Liver (tissue), 3 donors: ENCODE measurements around the gene OTUD1.

ENCODE experiments used
- EGR1 ChIP-seq, 2 donors: IDR thresholded peaks; 2 replicates each; pipeline ENCODE4 v1.6.1; 2016 to 2018; ENCODE audit warnings: antibody characterized with exemption in 2 of 2, low read depth in 2 of 2
- FOXA1 ChIP-seq: IDR thresholded peaks from 2 replicates; pipeline ENCODE4 v1.6.1; 2016; ENCODE audit warnings: antibody characterized with exemption
- GABPA ChIP-seq, 2 donors: IDR thresholded peaks in 1 of 2; conservative IDR thresholded peaks in 1 of 2; 2 replicates each; pipeline ENCODE4 v1.6.1; 2016; ENCODE audit warnings: antibody characterized with exemption in 2 of 2, mild to moderate bottlenecking in 1 of 2, moderate library complexity in 1 of 2
- HNF4A ChIP-seq, 2 donors: conservative IDR thresholded peaks; 2 replicates each; pipeline ENCODE4 v1.6.1; 2016; ENCODE audit warnings: antibody characterized with exemption in 2 of 2, mild to moderate bottlenecking in 2 of 2
- NR2F2 ChIP-seq: IDR thresholded peaks from 2 replicates; pipeline ENCODE4 v1.6.1; 2016; ENCODE audit warnings: antibody characterized with exemption
- RAD21 ChIP-seq, 2 donors: IDR thresholded peaks; 2 replicates each; pipeline ENCODE4 v1.6.1; 2016; ENCODE audit warnings: antibody characterized with exemption in 2 of 2, mild to moderate bottlenecking in 2 of 2
- RXRA ChIP-seq, 2 donors: IDR thresholded peaks; 2 replicates each; pipeline ENCODE4 v1.6.1; 2017 to 2018; ENCODE audit warnings: antibody characterized with exemption in 2 of 2, mild to moderate bottlenecking in 1 of 2
- TAF1 ChIP-seq: conservative IDR thresholded peaks from 2 replicates; pipeline ENCODE4 v1.6.1; 2016; ENCODE audit warnings: antibody characterized with exemption, mild to moderate bottlenecking
- YY1 ChIP-seq: IDR thresholded peaks from 2 replicates; pipeline ENCODE4 v1.6.1; 2016; ENCODE audit warnings: antibody characterized with exemption, mild to moderate bottlenecking
- TF ChIP-seq, protein P1 (sequence below): fragments of 150-350 bp; IDR thresholded peaks from 2 replicates; pipeline ENCODE4 v1.5.1; 2017; ENCODE audit warnings: improper control_type of control experiment, low read depth, low read length; ENCODE audit not compliant: missing input control
- TF ChIP-seq, protein P2 (sequence below): IDR thresholded peaks from 2 replicates; pipeline ENCODE4 v1.6.1; 2016; ENCODE audit warnings: antibody characterized with exemption, mild to moderate bottlenecking
- TF ChIP-seq, protein P3 (sequence below): IDR thresholded peaks from 2 replicates; pipeline ENCODE4 v1.6.1; 2016; ENCODE audit warnings: antibody characterized with exemption
- TF ChIP-seq, protein P4 (sequence below): IDR thresholded peaks from 2 replicates; pipeline ENCODE4 v1.6.1; 2016; ENCODE audit warnings: antibody characterized with exemption
- TF ChIP-seq, protein P5 (sequence below): IDR thresholded peaks from 2 replicates; pipeline ENCODE4 v1.6.1; 2016; ENCODE audit warnings: antibody characterized with exemption
- donor health status: healthy.
- donor health status: healthy.

DNA sequence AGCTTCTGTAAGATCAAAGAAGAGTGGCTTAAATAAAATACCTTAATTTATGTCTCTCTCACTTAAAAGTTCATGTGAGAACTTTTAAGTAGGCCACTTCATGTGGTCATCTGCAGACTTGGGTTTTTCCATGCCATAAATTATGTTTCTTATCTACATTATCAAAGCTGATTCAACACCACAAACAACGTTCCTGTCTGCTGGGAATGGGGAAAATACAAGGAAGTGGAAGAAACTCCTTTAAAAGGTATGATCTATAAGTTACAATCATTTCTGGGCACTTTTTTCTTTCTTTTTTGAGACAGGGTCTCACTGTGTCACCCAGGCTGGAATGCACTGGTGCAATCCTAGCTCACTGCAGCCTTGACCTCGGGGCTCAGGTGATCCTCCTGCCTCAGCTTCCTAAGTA is 16.9 kb upstream of the OTUD1 start:
- TF ChIP-seq YY1 (no peak), EGR1 (IDR thresholded peaks at IDR 0.05; ENCODE audit: low read depth in 2 of 2) (no peak), GABPA (IDR thresholded peaks at IDR 0.05 in 1 of 2, conservative IDR thresholded peaks at IDR 0.05 in 1 of 2) (no peak), RAD21 (IDR thresholded peaks at IDR 0.05) (no peak), FOXA1 (no peak), TAF1 (no peak), NR2F2 (no peak), RXRA (IDR thresholded peaks at IDR 0.05) (no peak), HNF4A (conservative IDR thresholded peaks at IDR 0.05) (no peak)
- TF ChIP-seq, protein P1, sequence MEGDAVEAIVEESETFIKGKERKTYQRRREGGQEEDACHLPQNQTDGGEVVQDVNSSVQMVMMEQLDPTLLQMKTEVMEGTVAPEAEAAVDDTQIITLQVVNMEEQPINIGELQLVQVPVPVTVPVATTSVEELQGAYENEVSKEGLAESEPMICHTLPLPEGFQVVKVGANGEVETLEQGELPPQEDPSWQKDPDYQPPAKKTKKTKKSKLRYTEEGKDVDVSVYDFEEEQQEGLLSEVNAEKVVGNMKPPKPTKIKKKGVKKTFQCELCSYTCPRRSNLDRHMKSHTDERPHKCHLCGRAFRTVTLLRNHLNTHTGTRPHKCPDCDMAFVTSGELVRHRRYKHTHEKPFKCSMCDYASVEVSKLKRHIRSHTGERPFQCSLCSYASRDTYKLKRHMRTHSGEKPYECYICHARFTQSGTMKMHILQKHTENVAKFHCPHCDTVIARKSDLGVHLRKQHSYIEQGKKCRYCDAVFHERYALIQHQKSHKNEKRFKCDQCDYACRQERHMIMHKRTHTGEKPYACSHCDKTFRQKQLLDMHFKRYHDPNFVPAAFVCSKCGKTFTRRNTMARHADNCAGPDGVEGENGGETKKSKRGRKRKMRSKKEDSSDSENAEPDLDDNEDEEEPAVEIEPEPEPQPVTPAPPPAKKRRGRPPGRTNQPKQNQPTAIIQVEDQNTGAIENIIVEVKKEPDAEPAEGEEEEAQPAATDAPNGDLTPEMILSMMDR: no peak
- TF ChIP-seq, protein P2, sequence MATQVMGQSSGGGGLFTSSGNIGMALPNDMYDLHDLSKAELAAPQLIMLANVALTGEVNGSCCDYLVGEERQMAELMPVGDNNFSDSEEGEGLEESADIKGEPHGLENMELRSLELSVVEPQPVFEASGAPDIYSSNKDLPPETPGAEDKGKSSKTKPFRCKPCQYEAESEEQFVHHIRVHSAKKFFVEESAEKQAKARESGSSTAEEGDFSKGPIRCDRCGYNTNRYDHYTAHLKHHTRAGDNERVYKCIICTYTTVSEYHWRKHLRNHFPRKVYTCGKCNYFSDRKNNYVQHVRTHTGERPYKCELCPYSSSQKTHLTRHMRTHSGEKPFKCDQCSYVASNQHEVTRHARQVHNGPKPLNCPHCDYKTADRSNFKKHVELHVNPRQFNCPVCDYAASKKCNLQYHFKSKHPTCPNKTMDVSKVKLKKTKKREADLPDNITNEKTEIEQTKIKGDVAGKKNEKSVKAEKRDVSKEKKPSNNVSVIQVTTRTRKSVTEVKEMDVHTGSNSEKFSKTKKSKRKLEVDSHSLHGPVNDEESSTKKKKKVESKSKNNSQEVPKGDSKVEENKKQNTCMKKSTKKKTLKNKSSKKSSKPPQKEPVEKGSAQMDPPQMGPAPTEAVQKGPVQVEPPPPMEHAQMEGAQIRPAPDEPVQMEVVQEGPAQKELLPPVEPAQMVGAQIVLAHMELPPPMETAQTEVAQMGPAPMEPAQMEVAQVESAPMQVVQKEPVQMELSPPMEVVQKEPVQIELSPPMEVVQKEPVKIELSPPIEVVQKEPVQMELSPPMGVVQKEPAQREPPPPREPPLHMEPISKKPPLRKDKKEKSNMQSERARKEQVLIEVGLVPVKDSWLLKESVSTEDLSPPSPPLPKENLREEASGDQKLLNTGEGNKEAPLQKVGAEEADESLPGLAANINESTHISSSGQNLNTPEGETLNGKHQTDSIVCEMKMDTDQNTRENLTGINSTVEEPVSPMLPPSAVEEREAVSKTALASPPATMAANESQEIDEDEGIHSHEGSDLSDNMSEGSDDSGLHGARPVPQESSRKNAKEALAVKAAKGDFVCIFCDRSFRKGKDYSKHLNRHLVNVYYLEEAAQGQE: no peak
- TF ChIP-seq, protein P3, sequence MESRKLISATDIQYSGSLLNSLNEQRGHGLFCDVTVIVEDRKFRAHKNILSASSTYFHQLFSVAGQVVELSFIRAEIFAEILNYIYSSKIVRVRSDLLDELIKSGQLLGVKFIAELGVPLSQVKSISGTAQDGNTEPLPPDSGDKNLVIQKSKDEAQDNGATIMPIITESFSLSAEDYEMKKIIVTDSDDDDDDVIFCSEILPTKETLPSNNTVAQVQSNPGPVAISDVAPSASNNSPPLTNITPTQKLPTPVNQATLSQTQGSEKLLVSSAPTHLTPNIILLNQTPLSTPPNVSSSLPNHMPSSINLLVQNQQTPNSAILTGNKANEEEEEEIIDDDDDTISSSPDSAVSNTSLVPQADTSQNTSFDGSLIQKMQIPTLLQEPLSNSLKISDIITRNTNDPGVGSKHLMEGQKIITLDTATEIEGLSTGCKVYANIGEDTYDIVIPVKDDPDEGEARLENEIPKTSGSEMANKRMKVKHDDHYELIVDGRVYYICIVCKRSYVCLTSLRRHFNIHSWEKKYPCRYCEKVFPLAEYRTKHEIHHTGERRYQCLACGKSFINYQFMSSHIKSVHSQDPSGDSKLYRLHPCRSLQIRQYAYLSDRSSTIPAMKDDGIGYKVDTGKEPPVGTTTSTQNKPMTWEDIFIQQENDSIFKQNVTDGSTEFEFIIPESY: no peak
- TF ChIP-seq, protein P4, sequence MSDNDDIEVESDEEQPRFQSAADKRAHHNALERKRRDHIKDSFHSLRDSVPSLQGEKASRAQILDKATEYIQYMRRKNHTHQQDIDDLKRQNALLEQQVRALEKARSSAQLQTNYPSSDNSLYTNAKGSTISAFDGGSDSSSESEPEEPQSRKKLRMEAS: no peak
- TF ChIP-seq, protein P5, sequence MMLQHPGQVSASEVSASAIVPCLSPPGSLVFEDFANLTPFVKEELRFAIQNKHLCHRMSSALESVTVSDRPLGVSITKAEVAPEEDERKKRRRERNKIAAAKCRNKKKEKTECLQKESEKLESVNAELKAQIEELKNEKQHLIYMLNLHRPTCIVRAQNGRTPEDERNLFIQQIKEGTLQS: no peak
